KMS-11 (cell line): ENCODE data around the gene RHBDD2.

Source experiments
- H2AFZ ChIP-seq: fragments of 200-600 bp; sonication (generic); 2 replicates; pipeline ENCODE4 v1.6.1; 2016; ENCODE audit warnings: antibody characterized with exemption, mixed run types, low read depth
- H3K27ac ChIP-seq: fragments of 200-600 bp; sonication (generic); 2 replicates; pipeline ENCODE4 v1.6.1; 2016; ENCODE audit warnings: mild to moderate bottlenecking, mixed run types
- H3K27me3 ChIP-seq: fragments of 200-600 bp; sonication (generic); 2 replicates; pipeline ENCODE4 v1.6.1; 2017; ENCODE audit warnings: mild to moderate bottlenecking, low read depth, mixed run types, moderate library complexity; ENCODE audit not compliant: insufficient read depth
- H3K36me3 ChIP-seq: fragments of 200-600 bp; sonication (generic); 2 replicates; pipeline ENCODE4 v1.6.1; 2017; ENCODE audit warnings: mild to moderate bottlenecking, mixed run types; ENCODE audit not compliant: insufficient read depth
- H3K4me1 ChIP-seq: fragments of 200-600 bp; sonication (generic); 2 replicates; pipeline ENCODE4 v1.6.1; 2016; ENCODE audit warnings: mild to moderate bottlenecking, low read depth, mixed run types; ENCODE audit not compliant: poor library complexity, severe bottlenecking
- H3K4me2 ChIP-seq: fragments of 200-600 bp; sonication (generic); 2 replicates; pipeline ENCODE4 v1.7.0; 2016; ENCODE audit warnings: mild to moderate bottlenecking, mixed run types
- H3K4me3 ChIP-seq: fragments of 200-600 bp; sonication (generic); IDR thresholded peaks from 2 replicates; pipeline ENCODE4 v1.6.1; 2017; ENCODE audit warnings: low read depth, low read length, mixed read lengths; ENCODE audit not compliant: insufficient read depth
- H3K79me2 ChIP-seq: fragments of 200-600 bp; sonication (generic); 2 replicates; pipeline ENCODE4 v1.6.1; 2016; ENCODE audit warnings: low read depth, mixed run types; ENCODE audit not compliant: insufficient read depth
- H3K9ac ChIP-seq: fragments of 200-600 bp; sonication (generic); 2 replicates; pipeline ENCODE4 v1.6.1; 2016; ENCODE audit warnings: mild to moderate bottlenecking, mixed run types
- H4K20me1 ChIP-seq: fragments of 200-600 bp; sonication (generic); 2 replicates; pipeline ENCODE4 v1.6.1; 2016; ENCODE audit warnings: mild to moderate bottlenecking, mixed run types; ENCODE audit not compliant: insufficient read depth
- TF ChIP-seq, protein P1 (sequence below): fragments of 200-600 bp; sonication (generic); conservative IDR thresholded peaks from 2 replicates; pipeline ENCODE4 v1.6.1; 2017; ENCODE audit warnings: low read depth, mild to moderate bottlenecking, antibody characterized with exemption, low read length, moderate library complexity, mixed read lengths

Gene RHBDD2

DNA sequence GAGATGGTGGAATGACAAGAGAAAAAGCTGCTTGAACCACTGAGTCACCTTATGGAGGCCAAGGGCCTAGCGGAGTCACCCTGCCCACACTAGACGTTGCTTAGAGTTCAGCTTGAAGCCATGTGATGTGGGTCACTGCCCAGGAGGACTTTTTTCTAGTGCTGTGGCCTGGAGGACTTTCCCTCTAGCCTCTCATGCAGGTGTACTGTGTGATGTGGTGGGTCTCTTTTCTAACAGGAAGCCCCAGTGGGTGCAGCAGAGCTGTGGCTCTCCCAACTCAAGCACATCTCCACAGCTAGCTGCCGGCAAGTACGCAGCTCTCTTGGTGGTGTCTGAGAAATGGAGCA, 49.7 kb downstream of the RHBDD2 start:
- Histone ChIP-seq H3K4me3 (no peak overlapping the region), H2AFZ (no peak overlapping the region)

GRCh38 chr7:75931680-75932079, 52.8 kb downstream of the RHBDD2 start:
- Histone ChIP-seq H3K79me2 (no peaks in the 10 kb centered on the region; the same call in 1 of the 2 replicates), H3K9ac (no peak overlapping the region), H3K4me2 (no peak overlapping the region), H4K20me1 (no peaks in the 10 kb centered on the region), H3K4me3 (no peak overlapping the region), H3K4me1 (peaks cover 9% of the 10 kb centered on the region), H2AFZ (no peak overlapping the region), H3K36me3 (no peaks in the 10 kb centered on the region), H3K27ac (no peak overlapping the region), H3K27me3 (no peaks in the 10 kb centered on the region)
- TF ChIP-seq, protein P1, sequence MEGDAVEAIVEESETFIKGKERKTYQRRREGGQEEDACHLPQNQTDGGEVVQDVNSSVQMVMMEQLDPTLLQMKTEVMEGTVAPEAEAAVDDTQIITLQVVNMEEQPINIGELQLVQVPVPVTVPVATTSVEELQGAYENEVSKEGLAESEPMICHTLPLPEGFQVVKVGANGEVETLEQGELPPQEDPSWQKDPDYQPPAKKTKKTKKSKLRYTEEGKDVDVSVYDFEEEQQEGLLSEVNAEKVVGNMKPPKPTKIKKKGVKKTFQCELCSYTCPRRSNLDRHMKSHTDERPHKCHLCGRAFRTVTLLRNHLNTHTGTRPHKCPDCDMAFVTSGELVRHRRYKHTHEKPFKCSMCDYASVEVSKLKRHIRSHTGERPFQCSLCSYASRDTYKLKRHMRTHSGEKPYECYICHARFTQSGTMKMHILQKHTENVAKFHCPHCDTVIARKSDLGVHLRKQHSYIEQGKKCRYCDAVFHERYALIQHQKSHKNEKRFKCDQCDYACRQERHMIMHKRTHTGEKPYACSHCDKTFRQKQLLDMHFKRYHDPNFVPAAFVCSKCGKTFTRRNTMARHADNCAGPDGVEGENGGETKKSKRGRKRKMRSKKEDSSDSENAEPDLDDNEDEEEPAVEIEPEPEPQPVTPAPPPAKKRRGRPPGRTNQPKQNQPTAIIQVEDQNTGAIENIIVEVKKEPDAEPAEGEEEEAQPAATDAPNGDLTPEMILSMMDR, result no peak

More for the DNA sequence above, 49.7 kb downstream of the RHBDD2 start:
- H3K4me1 ChIP-seq, result peaks cover 16% of the 10 kb centered on the region
- H3K9ac ChIP-seq, result no peak overlapping the region
- no peaks in the 10 kb centered on the region for H3K27me3 ChIP-seq
- H3K36me3 ChIP-seq, result no peaks in the 10 kb centered on the region
- no peaks in the 10 kb centered on the region; the same call in 1 of the 2 replicates for H3K79me2 ChIP-seq
- H4K20me1 ChIP-seq, result no peaks in the 10 kb centered on the region
- TF ChIP-seq, protein P1, result no peak
- H3K27ac ChIP-seq, result no peak overlapping the region
- H3K4me2 ChIP-seq, result no peak overlapping the region

- Histone ChIP-seq H3K79me2 (no peaks in the 10 kb centered on the region; the same call in 1 of the 2 replicates), H3K9ac (no peak overlapping the region), H3K4me1 (no peaks in the 10 kb centered on the region), H3K36me3 (no peaks in the 10 kb centered on the region), H3K4me3 (no peak overlapping the region), H4K20me1 (no peaks in the 10 kb centered on the region), H3K27ac (no peak overlapping the region), H2AFZ (no peak overlapping the region), H3K27me3 (no peaks in the 10 kb centered on the region), H3K4me2 (no peak overlapping the region)
- TF ChIP-seq, protein P1, result no peak
Measured at GRCh38 chr7:75937958-75938786, 59.3 kb downstream of the RHBDD2 start.
